Fibroblast of mammary gland (primary cell): ENCODE measurements around the gene CD59.

ENCODE experiments used
- DNase-seq: peaks from one replicate; pipeline ENCODE4 v3.0.0-alpha.2; 2010; ENCODE audit warnings: low read depth
- H3K4me3 ChIP-seq: 2 replicates; pipeline ENCODE4 v1.5.1; 2011; ENCODE audit warnings: low read depth, mild to moderate bottlenecking, low read length, moderate library complexity; ENCODE audit not compliant: control insufficient read depth
- CTCF ChIP-seq: conservative IDR thresholded peaks from 2 replicates; pipeline ENCODE4 v1.5.1; 2011; ENCODE audit warnings: low read depth, low read length, inconsistent platforms; ENCODE audit not compliant: control insufficient read depth, insufficient read depth

CD59 gene

GRCh38 chr11:33669598-33670249, 66.5 kb downstream of the CD59 start:
- no peak for DNase-seq
- TF ChIP-seq CTCF: no peak
- no peak overlapping the region for H3K4me3 ChIP-seq

DNA sequence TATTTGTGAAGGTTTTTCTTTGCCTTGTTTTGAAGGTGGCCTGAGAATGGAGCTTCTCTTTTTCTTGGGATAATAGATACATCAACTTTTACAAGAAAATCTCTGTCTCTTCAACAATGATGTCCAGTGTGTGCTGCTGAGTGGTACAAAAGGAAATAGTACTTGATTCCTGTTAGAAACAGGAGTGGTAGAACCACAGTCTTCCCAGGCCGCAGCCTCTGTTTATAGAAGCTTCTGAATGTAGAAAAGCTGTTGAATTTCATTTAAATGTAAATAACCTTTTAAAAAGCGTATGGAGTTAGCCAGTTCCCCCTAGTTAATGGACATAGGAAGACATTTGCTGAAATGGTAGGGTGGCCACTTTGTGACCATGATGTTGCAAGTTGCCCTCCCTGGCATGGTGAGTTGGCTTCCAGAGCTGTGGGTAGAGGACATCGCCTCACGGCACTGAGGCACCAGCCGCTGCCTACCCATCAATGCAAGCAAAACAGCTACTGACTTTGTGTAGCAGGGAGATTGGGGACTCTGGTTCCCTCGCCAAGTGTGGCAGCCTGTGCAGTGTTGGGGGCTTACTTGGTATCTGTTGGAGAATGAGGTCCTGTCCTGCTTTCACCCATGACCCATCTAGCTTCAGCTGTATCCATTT, 67.1 kb downstream of the CD59 start:
- no peak for TF ChIP-seq CTCF
- H3K4me3 ChIP-seq: no peak overlapping the region
- no peak for DNase-seq

DNA sequence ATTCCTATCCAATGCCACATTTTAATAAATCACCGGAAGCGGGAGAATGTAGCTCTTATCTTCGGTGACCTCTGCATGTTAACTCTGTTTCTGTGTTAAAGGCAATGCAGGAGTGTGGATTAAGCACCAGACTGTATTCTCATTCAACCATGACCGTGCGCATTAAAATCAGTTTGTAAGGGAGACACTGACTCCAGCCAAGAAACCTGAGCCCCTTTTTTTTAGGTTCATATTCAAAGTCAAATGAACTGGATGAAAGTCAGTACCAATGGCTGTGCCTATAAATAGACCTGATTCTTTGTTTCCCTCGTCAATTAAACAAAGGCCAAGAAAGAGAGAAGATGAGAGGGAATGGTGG, 67.8 kb downstream of the CD59 start:
- H3K4me3 ChIP-seq: no peak overlapping the region
- no peak for DNase-seq
- no peak for TF ChIP-seq CTCF

DNA sequence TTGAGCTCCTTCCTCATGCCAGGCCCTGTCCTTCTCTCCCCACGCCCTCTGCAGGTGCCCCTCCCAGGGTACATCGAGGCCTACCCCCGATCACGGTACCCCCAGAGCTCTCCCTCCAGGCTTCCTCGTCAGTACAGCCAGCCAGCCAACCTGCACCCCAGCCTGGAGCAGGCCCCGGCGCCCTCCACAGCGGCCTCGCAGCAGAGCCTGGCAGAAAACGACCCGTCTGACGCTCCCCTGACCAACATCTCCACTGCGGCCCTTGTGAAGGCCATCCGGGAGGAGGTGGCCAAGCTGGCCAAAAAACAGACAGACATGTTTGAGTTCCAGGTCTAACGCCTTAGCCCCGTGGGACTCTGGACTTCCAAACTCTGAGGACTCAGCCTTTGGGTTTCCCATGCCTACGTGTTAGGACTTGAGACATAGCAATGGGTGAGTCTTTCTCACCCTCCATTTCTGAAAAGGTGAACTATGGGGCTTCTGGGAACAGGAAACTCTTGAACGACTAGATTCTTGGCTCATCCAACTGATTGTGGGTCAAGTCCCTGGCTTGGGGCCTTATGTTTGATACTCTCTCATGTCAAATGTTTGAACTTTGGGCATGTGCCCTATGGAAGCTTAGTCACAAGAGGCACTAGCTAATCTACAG, 68.3 kb downstream of the CD59 start:
- no peak for TF ChIP-seq CTCF
- DNase-seq: no peak
- no peak overlapping the region for H3K4me3 ChIP-seq

DNA sequence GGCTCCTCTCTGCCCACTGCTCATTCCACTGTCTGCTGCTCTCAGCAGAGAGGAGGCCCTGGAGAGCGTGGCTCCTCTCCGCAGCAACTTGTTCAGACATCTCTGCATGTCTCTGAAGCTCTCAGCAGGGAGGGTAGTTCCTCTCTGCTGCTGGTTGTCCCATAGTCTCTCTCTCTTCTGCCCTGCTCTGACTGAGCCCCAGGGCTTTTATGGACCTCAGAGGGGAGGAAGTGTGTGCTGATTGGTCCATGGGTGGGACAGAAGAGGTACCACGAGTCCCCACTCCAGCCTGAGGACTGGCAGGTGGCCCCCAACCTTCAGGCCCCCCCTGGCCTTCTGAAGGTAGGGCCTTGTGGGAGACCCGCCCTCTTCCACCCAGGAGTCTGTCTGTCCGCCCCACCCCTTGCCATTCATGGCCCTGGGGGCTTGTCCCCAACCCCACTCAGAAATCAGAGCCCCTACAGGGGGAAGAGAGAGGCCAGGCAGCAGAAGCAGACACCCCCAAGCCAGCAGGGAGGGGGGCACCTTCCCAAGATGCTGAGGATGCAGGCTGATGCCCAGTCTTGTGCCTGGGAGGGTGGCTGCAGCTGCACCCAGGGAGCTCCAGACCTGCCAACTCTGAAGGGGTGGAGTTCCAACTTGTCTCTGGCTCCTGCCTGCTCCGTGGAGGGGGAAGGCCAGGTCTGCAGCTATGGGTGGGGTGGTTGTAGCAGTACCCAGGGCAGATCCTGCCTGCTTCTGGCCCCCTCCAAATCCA, 70.7 kb downstream of the CD59 start:
- no peak overlapping the region for H3K4me3 ChIP-seq
- no peak for TF ChIP-seq CTCF
- no peak for DNase-seq

DNA sequence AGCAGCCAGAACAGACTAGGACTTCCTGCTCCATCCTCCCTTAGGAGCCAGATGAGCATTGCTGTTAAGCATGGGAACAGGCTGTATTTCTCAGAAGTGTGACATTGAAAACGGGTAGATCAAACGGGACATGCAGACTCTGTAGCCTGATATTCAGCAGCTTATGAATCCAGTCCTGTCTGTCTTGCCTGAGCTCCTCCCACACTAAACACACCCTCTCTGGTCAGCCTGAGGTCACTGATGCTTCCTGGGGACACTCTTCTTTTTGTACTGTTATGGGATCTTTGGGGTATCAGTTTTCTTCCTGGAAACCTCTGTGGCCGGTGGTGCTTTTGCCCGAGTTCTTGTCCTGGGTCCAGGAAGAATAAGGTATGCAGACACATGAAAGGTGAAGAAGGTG, 71.4 kb downstream of the CD59 start:
- no peak for DNase-seq
- no peak overlapping the region for H3K4me3 ChIP-seq
- no peak for TF ChIP-seq CTCF
